Measurements from ENCODE around the gene SARDH.

SARDH gene

DNA sequence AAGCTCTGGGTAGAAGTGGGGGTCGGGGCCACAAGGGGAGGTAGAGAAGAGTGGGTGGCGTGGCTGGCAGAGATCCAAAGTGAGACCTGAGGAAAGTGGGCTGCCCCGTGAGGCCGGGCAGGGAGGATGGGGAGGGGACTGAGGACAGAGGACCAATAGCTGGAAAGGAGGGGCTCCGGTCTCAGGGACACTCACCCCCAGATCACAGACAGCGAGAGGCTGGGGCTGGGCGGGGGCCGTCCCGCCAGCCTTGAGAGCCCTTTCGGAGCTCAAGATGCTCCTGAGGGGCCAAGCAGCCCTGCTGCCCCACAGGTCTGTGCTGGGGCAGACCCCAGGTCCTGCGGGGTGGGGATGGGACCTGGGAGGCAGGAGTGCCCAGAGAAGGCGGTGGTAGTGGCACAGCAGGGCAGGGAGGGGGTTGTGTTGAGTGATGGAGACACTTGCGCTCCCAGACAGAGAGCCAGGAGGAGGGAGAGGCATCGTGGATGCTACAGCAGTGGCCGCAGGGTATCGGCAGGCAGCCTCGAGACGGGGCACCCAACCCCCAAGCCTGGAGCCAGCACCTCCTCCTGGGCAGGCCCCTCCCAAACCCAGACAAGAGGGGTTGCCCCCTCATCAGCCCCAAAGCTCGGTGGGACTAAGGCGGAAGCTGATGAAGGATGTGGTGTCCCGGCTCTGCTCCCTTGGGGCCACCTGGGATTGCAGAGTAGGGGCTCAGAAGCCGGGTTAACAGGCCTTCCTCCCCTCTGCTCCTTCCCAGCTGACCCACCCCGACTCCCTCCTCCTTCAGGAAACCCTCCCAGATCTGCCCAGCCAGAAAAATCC lies 3.4 kb downstream of the SARDH start:
- DNase-seq (ENCODE audit: low read depth in 2 of 2), result no peak

DNA sequence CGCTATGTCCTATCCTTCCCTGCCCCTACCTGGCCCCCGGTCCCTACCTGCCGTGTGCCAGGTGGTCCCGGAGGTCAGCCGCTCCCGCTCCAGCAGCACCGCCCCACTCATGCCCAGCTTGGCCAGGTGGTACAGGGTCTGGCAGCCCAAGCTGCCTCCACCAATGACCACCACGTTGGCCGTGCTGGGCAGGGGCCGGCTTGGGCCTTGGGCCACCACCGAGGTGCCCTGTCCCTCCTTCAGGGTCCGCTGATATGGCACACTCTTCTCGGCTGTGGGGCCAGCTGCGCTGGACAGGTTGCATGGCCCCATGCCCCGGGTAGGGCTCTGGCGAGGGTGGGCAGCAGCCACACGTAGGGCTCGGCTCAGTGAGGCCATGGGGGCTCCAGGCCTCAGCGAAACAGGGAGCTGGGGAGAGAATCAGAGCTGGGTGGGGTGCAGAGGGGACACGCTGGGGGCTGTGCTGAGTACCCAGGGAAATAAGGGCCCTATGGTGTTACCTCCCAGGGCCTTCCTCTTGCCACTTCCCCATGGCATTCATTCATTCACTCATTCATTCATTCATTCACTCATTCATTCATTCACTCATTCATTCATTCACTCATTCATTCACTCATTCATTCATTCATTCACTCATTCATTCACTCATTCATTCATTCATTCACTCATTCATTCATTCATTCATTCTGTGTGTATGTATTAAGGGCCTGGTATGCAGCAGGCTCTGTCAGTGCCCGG lies 4.2 kb downstream of the SARDH start:
- DNase-seq (ENCODE audit: low read depth in 2 of 2), result no peak

DNA sequence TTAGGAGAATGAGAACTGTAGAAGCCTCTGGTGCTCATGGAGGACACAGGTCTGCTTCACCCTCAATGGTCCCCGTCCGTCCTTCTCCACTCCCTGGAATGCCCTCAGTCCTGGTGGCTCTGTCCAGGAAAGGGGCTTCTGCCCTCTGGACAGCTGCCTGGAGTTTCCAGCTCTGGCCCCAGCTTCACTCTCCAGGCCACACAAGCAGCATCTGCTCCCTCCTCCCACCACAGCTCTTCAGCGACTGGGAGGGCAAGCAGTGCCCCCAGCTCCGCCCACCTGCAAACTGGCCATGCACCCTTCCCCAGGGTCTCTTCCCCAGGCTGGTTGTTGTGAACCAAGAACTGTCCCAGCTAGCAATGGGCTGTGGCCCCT lies 4.7 kb downstream of the SARDH start:
- DNase-seq (ENCODE audit: low read depth in 2 of 2), result no peak

DNA sequence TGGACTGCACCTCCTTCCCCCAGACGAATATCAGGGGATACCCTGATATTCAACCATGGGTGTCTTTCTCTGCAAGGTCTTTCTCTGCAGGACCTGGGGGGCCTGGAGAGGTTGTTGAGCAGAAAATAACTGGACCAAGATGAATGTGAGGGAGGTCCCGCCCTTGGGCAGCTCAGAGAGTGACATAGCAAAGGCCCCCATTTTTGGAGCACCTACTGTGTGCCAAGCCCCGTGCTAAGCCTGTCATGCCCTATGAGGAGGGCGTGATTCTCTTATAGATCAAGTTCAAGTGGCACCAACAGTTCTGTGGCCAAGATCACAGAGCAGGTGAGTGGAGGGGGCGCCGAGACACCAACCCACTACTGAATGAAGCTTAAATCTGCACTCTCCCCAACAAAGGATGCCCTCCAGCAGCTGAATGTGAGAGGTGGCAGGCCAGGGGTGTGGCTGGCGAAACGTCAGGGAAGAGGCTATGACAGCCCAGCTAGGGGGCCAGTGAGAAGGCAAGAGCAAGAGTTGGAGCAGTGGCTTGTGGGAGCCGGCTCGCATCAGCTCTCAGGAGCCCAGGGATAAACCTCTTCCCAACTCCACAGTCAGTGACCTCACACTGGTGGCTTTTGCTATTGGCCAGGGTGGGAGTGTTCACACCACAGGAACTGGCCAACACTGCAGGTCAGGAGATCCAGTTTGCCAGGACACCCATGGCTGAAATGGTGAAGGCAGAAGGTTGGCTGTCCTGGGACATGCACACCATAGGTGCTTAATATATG lies 5.3 kb downstream of the SARDH start:
- no peak for DNase-seq (ENCODE audit: low read depth in 2 of 2)

DNA sequence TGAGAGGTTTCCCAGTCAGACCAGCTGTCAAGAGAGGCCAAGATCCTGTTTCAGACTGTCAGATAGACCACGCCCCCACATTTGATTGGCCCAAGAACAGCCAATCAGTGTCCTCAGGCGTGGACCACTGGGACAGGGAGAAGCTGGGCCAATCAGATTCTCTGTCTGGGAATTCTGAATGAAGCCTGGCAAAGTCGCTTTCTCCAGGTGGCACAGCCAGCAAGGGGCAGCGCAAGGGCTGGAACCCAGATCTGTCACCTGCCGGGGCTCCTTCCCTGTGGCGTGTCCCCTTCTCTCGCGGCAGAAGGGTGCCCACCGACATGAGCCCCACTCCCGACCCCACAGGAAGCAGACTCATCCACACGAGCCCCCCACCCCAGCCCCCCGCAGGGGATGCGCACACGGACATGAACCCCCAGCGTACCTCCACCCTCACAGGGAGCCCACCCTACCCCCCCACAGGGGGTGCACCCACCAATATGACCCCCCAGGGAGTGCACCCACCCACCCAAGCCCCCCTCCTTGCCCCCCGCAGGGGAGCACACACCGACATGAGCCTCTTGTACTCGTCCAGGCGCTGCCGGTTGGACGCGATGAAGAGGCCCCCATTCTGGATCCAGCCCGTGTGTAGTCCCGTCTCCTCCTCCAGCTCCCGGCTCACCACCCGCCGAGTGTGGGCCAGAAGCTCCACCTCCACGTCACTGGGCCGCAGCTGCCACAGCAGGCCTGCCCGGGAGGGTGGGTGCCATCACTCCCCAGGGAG lies 6.1 kb downstream of the SARDH start:
- no peak for DNase-seq (ENCODE audit: low read depth in 2 of 2)

DNA sequence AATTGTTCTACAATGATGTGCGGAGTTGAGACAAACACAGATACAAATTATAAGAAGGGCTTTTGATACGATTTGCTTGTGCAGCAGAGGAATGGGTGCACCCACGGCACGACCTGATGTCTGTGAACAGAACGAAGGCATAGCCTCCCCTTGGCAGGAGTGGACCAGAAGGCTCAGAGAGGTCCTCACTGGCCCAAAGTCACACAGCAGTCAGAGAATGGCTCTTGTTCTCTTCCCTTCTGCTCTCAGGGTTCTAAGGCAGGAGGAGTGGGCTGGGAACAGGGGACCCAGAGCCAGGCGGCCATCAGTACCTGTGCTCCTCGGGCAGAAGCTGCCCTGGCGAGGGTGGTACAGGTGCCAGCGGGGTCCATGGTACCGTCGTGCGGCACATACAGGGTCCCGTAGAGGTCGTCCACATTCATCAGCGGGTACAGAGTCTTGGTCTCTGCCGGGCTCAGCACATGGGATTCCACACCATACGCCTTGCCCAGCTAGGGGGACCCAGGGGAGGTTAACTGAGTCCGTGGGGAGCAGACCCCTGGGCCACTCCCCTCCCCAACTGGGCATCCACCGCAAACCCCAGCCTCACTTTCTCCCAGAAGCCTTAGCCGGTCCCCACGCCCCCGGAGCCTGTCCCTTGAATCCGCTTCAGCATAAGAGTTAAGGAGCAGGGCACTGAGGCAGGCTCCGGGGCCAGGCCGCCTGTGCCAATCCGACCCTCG lies 7.0 kb downstream of the SARDH start:
- DNase-seq (ENCODE audit: low read depth in 2 of 2), result no peak

DNA sequence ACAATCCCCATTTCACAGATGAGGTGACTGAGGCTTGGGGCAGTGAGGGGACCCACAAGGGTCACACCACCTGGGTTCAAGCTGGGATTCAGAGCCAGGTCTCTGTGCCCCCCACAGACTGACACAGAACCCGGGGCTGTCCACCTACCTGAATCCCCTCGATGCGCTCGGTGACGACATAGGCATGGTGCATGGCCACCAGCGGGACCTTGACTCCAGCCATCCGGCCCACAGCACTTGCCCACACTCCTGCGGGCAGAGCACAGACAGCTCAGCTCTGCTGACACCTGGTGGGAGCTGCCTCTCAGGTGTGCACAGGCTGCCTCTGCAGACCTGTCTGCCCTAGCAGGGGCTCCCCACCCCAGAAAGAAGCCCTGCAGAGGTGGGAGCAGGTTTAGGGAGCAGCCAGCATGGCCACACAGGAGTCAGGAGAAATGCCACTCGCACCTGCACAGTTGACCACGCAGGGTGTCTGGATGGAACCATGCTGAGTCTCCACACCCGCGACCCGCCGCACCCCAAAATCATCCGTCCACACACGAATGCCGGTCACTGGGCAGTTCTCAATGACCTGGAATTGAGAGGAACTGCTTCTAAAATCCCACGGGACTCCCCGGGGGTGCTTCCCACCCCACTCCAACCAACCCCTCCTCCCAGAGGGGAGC lies 8.4 kb downstream of the SARDH start:
- DNase-seq (ENCODE audit: low read depth in 2 of 2), result no peak

DNA sequence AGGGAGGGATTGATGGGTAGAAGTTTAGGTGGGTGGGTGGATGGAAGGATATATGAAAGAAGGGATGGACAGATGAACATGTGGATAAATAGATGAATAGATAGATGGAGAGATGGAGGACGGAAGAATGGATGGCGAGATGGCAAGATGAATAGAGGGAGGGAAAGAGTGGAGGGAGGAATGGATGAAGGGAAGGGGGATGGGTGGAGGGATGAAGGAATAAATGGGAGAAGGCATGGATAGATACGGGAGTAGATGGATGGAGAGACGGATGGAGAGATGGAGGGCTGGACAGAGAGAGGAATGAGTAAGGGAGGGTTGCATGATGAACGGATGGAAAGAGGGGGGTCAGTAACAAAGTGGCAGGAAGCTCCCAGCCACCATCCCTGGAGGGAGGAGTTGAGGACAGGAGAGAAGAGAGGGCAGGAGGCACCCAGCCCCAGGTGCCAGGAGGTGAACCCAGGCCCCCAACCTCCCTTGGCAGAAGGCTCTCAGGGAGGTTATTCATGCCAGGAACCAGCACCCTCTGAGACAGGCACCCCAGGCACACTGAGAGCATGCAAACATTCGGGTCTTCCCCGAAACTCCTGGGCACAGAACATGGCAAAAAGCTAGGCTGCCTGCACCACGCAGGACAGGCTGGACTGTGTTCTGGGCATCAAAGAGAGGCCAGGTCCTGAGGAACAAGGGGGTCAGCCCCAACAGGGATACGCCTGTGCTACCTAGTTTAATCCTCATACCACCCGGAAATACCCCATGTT lies 9.1 kb downstream of the SARDH start:
- DNase-seq (ENCODE audit: low read depth in 2 of 2), result no peak

DNA sequence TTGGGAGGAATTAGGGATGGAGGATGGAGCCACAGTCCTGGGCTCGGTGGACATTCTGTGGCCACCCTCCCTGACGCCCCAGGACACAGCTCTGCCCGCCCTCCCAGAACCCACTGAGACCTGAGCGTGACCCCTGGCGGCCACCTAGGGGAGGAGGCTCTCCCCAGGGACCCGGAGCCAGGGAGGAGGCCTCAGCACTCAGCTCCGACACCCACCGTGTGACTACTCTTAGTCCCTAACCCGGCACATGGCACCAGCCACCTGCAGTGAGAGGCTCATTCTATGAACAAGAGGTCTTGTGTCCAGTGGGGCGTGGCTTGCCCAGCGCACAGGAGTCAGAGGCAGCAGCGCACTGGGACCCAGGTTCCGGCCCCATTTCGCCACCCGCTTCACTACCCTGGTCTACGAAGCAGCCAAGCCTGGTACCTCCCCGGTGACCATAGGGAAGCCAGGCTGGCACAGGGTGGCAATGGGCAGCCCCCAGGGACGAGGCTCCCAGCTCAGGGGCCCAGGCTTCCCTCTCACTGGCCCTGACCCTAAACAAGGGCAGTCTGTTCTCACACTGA lies 10.2 kb downstream of the SARDH start:
- no peak for DNase-seq (ENCODE audit: low read depth in 2 of 2)

DNA sequence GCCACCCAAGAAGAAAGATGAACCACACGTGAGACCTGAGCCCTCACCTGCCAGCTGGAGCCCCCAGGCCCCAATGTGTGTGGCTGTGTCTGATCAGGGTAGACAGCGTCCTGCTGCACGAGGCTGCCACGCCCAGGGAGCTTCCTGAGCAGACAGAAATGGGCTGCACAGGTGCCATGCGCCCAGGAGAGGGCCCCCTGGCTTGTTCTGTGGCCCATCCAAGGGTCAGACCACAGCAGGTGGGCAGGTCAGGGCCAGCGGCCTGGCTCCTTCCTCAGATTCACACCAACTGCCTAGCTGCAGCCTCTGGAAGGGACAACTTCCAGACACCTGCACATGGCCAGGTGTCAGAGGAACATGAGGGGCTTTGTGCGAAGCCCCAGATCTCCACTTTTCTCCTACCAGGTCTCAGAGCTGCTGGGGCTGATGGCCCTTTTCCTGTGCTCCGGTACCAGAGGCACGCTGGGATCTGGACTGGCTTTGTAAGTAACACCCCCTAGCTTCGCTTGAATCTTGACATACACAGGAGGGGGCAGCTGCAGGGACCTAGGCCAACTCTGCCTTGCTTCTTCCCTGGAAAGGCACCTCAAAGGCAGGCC lies 10.8 kb downstream of the SARDH start:
- no peak for DNase-seq (ENCODE audit: low read depth in 2 of 2)

DNA sequence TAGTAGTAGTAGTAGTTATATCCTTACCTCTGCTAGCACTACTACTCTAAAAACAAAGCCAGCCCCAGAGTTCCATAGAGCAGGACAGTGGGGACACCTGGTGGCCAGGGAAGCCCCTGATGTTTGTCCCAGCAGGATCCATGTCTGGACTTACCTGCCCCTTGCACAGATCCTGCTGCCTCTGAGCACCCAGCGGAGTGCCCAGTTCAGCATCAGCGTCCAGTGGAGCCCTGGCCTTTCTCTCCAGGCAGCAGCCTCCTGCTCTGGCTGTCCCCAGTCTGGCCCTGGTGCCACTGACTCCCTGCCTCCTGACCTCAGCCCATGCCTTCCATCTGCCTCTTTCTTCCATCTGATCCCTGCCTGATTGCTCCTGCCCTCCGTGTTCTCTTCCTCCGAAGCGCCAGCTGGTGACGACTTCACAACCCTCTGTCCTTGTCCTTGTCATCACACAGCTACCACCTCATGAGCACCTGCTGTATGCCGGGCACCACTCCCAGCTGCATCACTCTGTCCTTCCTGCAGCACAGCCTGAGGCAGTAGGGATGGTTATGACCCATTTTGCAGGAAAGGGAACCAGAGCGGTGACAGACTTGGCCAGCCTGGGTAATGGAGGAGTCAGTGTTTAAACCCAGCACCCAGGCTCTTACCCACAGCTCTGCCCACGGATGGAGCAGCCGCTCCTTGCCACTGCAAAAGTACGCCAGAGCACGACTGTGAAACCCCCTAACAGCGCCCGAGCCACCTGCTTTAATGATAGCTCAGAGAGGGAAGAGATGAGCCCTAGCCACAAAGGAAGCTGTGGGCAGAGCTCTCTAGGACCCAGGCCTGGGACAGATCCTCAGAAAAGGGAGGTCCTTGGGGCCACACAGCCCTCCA lies 11.5 kb downstream of the SARDH start:
- DNase-seq (ENCODE audit: low read depth in 2 of 2), result no peak

DNA sequence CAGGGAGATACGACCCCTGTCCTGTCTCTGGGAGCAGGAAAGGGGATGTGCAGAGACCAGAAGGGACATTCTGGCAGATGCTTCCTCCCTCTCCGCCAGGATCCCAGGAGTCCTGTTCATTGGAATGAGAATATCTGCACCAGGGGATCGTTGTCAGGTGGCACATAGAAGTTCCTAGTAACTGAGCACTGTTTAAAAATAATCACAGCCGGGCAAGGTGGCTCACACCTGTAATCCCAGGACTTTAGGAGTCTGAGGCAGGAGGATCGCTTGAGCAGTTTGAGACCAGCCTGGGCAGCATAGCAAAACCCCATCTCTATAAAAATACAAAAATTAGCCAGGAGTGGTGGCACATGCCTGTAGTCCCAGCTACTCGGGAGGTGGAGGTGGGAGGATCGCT lies 12.3 kb downstream of the SARDH start:
- no peak for DNase-seq (ENCODE audit: low read depth in 2 of 2)

DNA sequence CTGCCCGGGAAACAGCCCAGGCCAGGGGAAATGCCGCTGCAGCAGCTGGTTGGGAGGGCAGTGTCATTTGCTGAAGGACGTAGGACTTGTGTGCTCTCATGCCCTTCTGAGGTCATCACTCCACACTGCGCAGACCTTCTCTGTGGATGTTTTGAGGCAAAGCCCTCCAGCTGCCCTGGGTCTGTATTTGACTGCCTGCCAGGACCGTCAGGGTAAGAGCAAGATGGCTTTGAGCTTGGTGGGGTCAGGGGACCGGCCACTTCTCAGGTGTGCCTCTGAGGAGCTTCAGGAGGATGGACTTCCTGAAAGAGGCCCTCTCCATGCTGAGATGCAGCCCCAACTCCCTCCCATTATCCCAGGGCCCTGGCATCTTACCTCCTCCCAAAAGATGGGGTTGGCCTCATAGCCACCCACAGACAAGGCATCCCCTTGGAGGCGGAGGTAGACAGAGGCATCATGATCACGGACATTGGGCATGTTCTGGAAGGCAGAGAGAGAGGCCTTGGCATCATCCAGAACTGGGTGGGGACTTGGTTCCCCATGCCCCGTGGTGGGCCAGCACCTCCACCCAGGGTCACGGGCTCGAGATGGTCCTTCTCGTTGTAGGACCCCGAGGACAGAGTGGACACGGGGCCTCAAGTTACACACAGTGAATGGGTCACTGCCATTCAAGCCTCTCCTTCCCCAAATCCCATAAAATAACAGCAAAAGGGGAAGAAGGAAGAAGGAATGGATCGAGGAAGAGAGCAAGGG lies 19.4 kb downstream of the SARDH start:
- DNase-seq (ENCODE audit: low read depth in 2 of 2), result no peak

DNA sequence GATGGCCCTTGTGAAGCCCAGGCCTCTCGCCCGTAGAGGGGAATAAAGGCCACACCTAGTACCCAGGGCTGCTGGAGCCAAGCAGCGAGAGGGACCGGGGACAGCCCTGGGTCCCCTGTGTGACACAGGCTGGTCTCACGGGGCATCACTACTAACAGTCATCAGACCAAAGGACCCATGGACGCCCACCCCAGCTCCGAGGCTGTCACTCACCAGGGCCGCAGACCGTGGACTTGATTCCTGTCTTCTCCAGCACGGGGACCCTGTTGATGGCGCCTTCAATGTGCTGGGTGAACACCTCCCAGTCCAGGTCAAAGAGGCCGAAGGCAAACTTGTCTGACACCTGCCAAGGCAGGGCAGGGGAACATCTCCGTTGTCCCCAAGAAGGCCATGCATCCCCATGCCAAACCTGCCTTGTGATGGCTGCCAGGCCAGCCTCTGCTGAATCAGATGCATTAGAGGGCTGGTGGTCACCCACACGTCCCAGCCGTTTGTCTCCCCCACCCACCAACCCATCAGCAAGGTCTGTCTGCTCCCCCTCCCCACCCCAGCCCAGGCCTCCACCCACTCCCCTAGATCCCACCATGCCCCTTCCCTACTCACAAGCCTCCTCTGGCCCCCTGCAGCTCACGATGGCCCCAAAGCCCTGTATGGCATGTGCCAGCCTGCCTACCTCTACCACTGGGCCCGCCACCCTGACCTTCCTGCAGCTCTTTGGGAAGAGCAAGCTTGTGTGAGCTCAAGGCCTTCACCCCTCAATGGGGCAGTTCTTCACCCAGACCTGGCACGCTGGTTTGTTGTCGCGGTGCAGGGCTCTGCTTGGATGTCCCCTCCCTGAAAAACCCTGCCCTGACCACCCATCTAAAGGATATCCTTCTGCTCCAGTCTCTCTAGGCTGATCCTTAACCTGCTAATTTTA lies 20.8 kb downstream of the SARDH start:
- DNase-seq (ENCODE audit: low read depth in 2 of 2), result no peak

DNA sequence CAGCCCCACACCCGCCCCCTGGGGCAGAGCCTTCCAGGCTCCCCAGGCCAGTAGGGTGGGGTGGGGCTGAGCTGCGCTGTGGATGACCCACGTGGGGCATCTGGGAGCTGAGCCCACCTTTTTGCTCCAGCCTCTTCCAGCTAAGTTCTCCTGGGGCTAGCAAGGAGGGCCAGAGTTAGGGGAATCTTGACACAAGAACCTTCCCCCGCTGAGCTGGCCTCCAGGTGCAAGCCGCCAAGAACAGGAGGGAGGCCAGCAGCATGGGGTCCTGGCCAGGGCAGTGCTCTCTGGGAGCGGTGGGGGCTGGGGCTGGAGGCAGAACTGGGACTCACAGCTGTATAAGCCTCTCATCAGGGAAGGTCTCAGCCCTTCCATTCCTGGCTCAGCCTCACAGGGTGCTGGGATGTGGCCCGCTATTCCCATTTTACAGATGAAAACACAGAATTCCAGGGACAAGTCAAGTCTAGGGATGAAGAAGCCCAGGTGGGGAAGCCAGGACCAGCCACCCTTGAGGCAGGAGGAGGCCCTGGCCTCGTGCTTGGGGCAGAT lies 21.5 kb downstream of the SARDH start:
- no peak for DNase-seq (ENCODE audit: low read depth in 2 of 2)

Data from fibroblast of skin of left quadriceps (primary cell).